A549 (cell line): ENCODE data around the gene PCDHB7. TPM values are rescaled to one million over a fixed set of nuclear protein-coding genes. Genes with fewer than 3 reads are reported as not detected.
A peak's percentile ranks its signal among the peaks of the same experiment; 100 is the strongest.
"Not testable (repeated sequence)": the region's sequence is repeated elsewhere in the genome, so short reads cannot be mapped to it uniquely, and the experiment has no call there.

Experiments used
- ATAC-seq, 2 experiments: fragments of 200-7000 bp in 1 of 2; fragments of >200 bp in 1 of 2; cut with Nextera tagmentation in 1 of 2; cut with Tn5 transposase in 1 of 2; 3 replicates each; pipeline versions ENCODE4 v1.8.0 to v1.9.1; 2018 to 2020; ENCODE audit warnings: mild to moderate bottlenecking in 1 of 2, moderate library complexity in 1 of 2
- CTCF ChIA-PET: fragments of 300-600 bp; sonication (Branson Sonifier 250); formaldehyde crosslinking; extraction: SDS; loops from one replicate; lab custom pipeline; 2021; ENCODE audit warnings: antibody characterized with exemption, inconsistent platforms; lab: Yijun Ruan, JAX
- POLR2A ChIA-PET: fragments of 350-600 bp; formaldehyde crosslinking; extraction: SDS; loops from one replicate; lab custom pipeline; 2021; ENCODE audit warnings: antibody characterized with exemption, inconsistent platforms; lab: Yijun Ruan, JAX
- DNase-seq, 2 experiments: peaks; one replicate each; pipeline versions ENCODE4 v3.0.0 to v3.0.0-alpha.2; 2011 to 2016; ENCODE audit warnings: low read depth in 1 of 2, low spot score in 1 of 2
- FAIRE-seq: peaks from 2 replicates; lab custom pipeline; 2011; peaks lifted over from hg19 to GRCh38; lab: Jason Lieb, UNC
- H3K27ac ChIP-seq, 2 experiments: fragments of >200 bp; sonication (Bioruptor Twin); formaldehyde crosslinking; 3 replicates each; pipeline ENCODE4 v1.5.1; 2016 to 2017
- H3K4me1 ChIP-seq: fragments of >200 bp; sonication (Bioruptor Twin); formaldehyde crosslinking; 3 replicates; pipeline ENCODE4 v1.6.1; 2016
- H3K4me2 ChIP-seq: fragments of >200 bp; sonication (Bioruptor Twin); formaldehyde crosslinking; 3 replicates; pipeline ENCODE4 v1.6.1; 2016
- H3K4me3 ChIP-seq: fragments of >200 bp; sonication (Bioruptor Twin); formaldehyde crosslinking; 3 replicates; pipeline ENCODE4 v1.5.1; 2016
- H3K9me3 ChIP-seq: fragments of >200 bp; sonication (Bioruptor Twin); formaldehyde crosslinking; 3 replicates; pipeline ENCODE4 v1.6.1; 2016
- HOXA7 ChIP-seq: fragments of 250-450 bp; sonication (Bioruptor Pico); IDR thresholded peaks from 2 replicates; pipeline ENCODE4 v1.5.0; 2020; ENCODE audit warnings: mild to moderate bottlenecking, moderate library complexity
- RAD21 ChIP-seq, 2 experiments: fragments of >200 bp in 1 of 2; sonication (Bioruptor Twin) in 1 of 2; formaldehyde crosslinking in 1 of 2; IDR thresholded peaks in 1 of 2; conservative IDR thresholded peaks in 1 of 2; 2 replicates in 1 of 2; 3 replicates in 1 of 2; pipeline ENCODE4 v1.6.1; 2012 to 2018; ENCODE audit warnings: inconsistent platforms in 1 of 2
- ZFP36 ChIP-seq: fragments of 450-650 bp; IDR thresholded peaks from 2 replicates; pipeline ENCODE4 v1.6.1; 2014; ENCODE audit warnings: borderline replicate concordance; ENCODE audit not compliant: partially characterized antibody
- WGBS: methylation state at CpG from one replicate; pipeline ENCODE4 v1.1.6; 2017; ENCODE audit errors: missing lambda C conversion rate; 5-methylcytosine and 5-hydroxymethylcytosine counted together
- polyA plus RNA-seq, 4 experiments: library from polyadenylated mRNA; depleted of rRNA in 3 of 4; stranded (reverse); fragments of >200 nt; fragmentation: RNase III in 1 of 4; extraction: RNeasy Plus Mini Kit Qiagen cat#74134 plus additional on column Dnase treatment in 1 of 4; gene quantifications; 2 replicates in 3 of 4; 3 replicates in 1 of 4; pipeline ENCODE4 v1.2.3, GENCODE V29; 2011 to 2017
- TF ChIP-seq, protein P1 (sequence below): fragments of 250-450 bp; sonication (Bioruptor Pico); IDR thresholded peaks from 2 replicates; pipeline ENCODE4 v1.5.0; 2021; ENCODE audit warnings: mild to moderate bottlenecking, moderate library complexity, borderline replicate concordance
- TF ChIP-seq, protein P2 (sequence below): fragments of >200 bp; sonication (Bioruptor Twin); formaldehyde crosslinking; IDR thresholded peaks from 3 replicates; pipeline ENCODE4 v1.5.1; 2016

PCDHB7 gene
- polyA plus RNA-seq, 2 of the 4 experiments (the other 2 are of a cell fraction), result 0.03 to 0.08 TPM

DNA sequence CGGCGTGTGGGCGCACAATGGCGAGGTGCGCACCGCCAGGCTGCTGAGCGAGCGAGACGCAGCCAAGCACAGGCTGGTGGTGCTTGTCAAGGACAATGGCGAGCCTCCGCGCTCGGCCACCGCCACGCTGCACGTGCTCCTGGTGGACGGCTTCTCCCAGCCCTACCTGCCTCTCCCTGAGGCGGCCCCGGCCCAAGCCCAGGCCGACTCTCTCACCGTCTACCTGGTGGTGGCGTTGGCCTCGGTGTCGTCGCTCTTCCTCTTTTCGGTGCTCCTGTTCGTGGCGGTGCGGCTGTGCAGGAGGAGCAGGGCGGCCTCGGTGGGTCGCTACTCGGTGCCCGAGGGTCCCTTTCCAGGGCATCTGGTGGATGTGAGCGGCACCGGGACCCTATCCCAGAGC is 20.3 kb upstream of the PCDHB7 start:
- H3K4me2 ChIP-seq, DNase-seq, ATAC-seq, H3K4me1 ChIP-seq, H3K27ac ChIP-seq, FAIRE-seq, CTCF ChIA-PET, H3K4me3 ChIP-seq, POLR2A ChIA-PET: not testable (repeated sequence)
- WGBS, result 84% methylated on average over 17 of the region's 36 CpGs
- H3K9me3 ChIP-seq, result peaks cover 15% of the 10 kb centered on the region

DNA sequence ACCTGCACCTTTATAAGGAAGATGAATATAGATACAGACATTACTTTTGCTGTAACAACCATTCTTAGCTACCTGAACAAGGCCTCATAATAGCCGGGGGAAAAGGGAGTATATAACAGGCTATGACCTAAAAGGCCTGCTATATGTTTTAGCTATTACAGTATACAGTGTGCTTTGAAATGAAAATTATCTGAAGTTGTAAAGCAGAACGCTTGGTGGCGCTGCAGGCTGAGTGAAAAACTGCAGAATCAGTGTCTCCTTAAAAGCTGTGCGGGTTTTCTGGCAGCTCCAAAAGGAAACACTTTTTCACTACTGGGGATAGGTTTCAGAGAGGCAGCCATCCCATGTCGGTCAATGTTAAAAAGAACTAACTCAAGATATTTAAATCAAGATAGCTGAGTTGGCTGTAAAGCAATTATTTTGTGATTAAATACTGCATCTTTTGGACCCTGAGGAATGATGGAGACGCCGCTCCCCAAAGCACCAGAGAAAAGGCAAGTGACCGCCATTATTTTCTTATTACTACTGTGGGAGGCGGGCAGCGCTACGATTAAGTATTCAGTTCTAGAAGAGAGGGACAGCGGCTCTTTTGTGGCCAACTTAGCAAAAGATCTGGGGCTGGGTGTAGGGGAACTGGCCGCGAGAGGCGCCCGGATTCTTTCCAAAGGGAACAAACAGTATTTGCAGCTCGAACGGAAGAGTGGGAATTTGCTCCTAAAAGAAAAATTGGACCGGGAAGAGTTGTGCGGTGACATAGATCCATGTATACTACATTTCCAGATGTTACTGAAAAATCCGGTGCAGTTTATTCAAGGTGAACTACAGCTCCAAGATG is 16.7 kb upstream of the PCDHB7 start:
- FAIRE-seq (peak; percentile 43), DNase-seq (peak; percentile 23 to 29), ATAC-seq (peak in 1 of 2 experiments; percentile 80; a peak in 3 of 6 replicates)
- 30% methylated on average over 21 of the region's 21 CpGs for WGBS
- Histone ChIP-seq H3K4me2 (no peak overlapping the region; the same call in 2 of the 3 replicates), H3K4me1 (no peaks in the 10 kb centered on the region), H3K9me3 (peaks cover 15% of the 10 kb centered on the region), H3K27ac (no peak overlapping the region), H3K4me3 (no peak overlapping the region)
- ChIA-PET POLR2A (no interaction called here), CTCF (interaction anchor here (0.6 to 2.3 kb wide), 8 partner anchors 12 to 334 kb away, joined by 3 to 6 read pairs (median 4); partner anchors contain the start of genes PCDHA5, PCDHB11, PCDHB5 and PCDHGB3)
- TF ChIP-seq, protein P1, sequence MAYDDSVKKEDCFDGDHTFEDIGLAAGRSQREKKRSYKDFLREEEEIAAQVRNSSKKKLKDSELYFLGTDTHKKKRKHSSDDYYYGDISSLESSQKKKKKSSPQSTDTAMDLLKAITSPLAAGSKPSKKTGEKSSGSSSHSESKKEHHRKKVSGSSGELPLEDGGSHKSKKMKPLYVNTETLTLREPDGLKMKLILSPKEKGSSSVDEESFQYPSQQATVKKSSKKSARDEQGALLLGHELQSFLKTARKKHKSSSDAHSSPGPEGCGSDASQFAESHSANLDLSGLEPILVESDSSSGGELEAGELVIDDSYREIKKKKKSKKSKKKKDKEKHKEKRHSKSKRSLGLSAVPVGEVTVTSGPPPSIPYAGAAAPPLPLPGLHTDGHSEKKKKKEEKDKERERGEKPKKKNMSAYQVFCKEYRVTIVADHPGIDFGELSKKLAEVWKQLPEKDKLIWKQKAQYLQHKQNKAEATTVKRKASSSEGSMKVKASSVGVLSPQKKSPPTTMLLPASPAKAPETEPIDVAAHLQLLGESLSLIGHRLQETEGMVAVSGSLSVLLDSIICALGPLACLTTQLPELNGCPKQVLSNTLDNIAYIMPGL (CRISPR knock-in tag), result no peak
- TF ChIP-seq RAD21 (conservative IDR thresholded peaks at IDR 0.05 in 1 of 2, IDR thresholded peaks at IDR 0.05 in 1 of 2) (peak in 1 of 2 experiments; percentile 13; a peak in 1 of 5 replicates), ZFP36 (no peak), HOXA7 (CRISPR knock-in tag) (no peak)
- TF ChIP-seq, protein P2, sequence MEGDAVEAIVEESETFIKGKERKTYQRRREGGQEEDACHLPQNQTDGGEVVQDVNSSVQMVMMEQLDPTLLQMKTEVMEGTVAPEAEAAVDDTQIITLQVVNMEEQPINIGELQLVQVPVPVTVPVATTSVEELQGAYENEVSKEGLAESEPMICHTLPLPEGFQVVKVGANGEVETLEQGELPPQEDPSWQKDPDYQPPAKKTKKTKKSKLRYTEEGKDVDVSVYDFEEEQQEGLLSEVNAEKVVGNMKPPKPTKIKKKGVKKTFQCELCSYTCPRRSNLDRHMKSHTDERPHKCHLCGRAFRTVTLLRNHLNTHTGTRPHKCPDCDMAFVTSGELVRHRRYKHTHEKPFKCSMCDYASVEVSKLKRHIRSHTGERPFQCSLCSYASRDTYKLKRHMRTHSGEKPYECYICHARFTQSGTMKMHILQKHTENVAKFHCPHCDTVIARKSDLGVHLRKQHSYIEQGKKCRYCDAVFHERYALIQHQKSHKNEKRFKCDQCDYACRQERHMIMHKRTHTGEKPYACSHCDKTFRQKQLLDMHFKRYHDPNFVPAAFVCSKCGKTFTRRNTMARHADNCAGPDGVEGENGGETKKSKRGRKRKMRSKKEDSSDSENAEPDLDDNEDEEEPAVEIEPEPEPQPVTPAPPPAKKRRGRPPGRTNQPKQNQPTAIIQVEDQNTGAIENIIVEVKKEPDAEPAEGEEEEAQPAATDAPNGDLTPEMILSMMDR, result peak; percentile 18; the same call in 2 of the 3 replicates

DNA sequence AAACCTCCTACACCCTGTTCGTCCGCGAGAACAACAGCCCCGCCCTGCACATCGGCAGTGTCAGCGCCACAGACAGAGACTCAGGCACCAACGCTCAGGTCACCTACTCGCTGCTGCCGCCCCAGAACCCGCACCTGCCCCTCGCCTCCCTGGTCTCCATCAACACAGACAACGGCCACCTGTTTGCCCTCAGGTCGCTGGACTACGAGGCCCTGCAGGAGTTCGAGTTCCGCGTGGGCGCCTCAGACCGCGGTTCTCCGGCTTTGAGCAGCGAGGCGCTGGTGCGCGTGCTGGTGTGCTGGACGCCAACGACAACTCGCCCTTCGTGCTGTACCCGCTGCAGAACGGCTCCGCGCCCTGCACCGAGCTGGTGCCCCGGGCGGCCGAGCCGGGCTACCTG is 15.1 kb upstream of the PCDHB7 start:
- DNase-seq, CTCF ChIA-PET, H3K4me1 ChIP-seq, ATAC-seq, H3K27ac ChIP-seq, H3K9me3 ChIP-seq, H3K4me3 ChIP-seq, POLR2A ChIA-PET, H3K4me2 ChIP-seq, FAIRE-seq: not testable (repeated sequence)
- WGBS, result 93% methylated on average over 12 of the region's 38 CpGs

DNA sequence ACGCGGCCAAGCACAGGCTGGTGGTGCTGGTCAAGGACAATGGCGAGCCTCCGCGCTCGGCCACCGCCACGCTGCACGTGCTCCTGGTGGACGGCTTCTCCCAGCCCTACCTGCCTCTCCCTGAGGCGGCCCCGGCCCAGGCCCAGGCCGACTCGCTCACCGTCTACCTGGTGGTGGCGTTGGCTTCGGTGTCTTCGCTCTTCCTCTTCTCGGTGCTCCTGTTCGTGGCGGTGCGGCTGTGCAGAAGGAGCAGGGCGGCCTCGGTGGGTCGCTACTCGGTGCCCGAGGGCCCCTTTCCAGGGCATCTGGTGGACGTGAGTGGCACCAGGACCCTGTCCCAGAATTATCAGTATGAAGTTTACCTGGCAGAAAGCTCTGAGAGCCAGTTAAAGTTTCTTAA is 14.5 kb upstream of the PCDHB7 start:
- H3K4me1 ChIP-seq, POLR2A ChIA-PET, H3K4me3 ChIP-seq, H3K4me2 ChIP-seq, ATAC-seq, H3K9me3 ChIP-seq, FAIRE-seq, DNase-seq, H3K27ac ChIP-seq: not testable (repeated sequence)
- WGBS, result 33% methylated on average over 8 of the region's 28 CpGs
- CTCF ChIA-PET, result interaction anchor here (1.6 kb wide), 1 partner anchor 7 kb away, joined by 3 read pairs; no protein-coding TSS in a partner anchor

DNA sequence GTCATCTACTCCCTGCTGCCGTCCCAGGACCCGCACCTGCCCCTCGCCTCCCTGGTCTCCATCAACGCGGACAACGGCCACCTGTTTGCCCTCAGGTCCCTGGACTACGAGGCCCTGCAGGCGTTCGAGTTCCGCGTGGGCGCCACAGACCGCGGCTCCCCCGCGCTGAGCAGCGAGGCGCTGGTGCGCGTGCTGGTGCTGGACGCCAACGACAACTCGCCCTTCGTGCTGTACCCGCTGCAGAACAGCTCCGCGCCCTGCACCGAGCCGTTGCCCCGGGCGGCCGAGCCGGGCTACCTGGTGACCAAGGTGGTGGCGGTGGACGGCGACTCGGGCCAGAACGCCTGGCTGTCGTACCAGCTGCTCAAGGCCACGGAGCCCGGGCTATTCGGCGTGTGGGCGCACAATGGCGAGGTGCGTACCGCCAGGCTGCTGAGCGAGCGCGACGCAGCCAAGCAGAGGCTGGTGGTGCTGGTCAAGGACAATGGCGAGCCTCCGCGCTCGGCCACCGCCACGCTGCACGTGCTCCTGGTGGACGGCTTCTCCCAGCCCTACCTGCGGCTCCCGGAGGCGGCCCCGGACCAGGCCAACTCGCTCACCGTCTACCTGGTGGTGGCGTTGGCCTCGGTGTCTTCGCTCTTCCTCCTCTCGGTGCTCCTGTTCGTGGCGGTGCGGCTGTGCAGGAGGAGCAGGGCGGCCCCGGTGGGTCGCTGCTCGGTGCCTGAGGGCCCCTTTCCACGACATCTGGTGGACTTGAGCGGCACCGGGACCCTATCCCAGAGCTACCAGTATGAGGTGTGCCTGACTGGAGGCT is 2.1 kb downstream of the PCDHB7 start:
- ATAC-seq, CTCF ChIA-PET, POLR2A ChIA-PET, H3K4me2 ChIP-seq, H3K4me3 ChIP-seq, FAIRE-seq, H3K27ac ChIP-seq, DNase-seq, H3K4me1 ChIP-seq: not testable (repeated sequence)
- WGBS, result 73% methylated on average over 57 of the region's 79 CpGs
- H3K9me3 ChIP-seq, result peaks cover 18% of the 10 kb centered on the region; the same call in 2 of the 3 replicates
